Measurements from ENCODE around the gene DUSP22.
"Not testable (repeated sequence)": the region's sequence is repeated elsewhere in the genome, so short reads cannot be mapped to it uniquely, and the experiment has no call there.

Gene DUSP22, protein sequence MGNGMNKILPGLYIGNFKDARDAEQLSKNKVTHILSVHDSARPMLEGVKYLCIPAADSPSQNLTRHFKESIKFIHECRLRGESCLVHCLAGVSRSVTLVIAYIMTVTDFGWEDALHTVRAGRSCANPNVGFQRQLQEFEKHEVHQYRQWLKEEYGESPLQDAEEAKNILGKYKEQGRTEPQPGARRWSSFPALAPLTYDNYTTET

DNA sequence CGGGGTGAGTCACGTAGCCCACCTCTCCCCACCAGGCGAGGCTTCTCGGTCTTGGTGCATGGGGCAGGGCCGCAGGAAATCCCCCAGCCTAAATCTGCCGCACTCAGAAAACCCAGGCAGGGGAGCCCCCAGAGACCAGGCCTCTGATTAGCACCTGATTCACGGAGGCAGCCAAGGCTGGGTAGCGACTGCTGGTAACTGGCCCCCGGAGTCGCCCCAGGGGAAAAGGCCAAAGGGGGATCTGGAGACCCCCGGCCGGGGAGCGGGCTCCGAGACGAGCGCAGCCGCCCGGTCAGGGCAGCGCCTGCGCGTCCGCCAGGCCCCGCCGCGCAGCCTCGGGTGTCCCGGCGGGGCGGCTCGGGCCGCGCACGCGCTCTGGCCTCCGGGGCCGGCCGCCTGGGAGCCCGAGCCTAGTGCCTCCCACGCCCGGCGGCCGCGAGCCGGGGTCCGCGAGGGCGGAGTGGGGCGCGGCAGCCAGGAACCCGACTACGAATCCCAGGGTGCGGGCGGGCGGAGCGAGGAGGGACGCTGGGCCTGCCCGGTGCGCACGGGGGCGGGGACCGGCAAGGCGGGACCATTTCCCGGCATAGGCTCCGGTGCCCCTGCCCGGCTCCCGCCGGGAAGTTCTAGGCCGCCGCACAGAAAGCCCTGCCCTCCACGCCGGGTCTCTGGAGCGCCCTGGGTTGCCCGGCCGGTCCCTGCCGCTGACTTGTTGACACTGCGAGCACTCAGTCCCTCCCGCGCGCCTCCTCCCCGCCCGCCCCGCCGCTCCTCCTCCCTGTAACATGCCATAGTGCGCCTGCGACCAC, at the start of gene DUSP22:
Gene DUSP22, plus strand, starts transcription at position 791 of the 809 bp plus-strand sequence. CDS start 53 bp downstream, outside the sequence.
- Histone ChIP-seq H3K36me3 (ENCODE audit: insufficient read depth, low read length) (no peaks in the 10 kb centered on the region), H3K4me3 (ENCODE audit: low read depth, low read length) (peak within 1 kb of the TSS; percentile 92), H3K27me3 (ENCODE audit: insufficient read depth, low read length) (no peaks in the 10 kb centered on the region), H2AFZ (ENCODE audit: low read length, unreplicated experiment) (peak within 1 kb of the TSS; percentile 95), H3K27ac (ENCODE audit: low read depth, low read length) (peak within 1 kb of the TSS; percentile 87), H3K79me2 (ENCODE audit: control insufficient read depth, insufficient read depth, low read length, unreplicated experiment) (peaks cover 38% of the 10 kb centered on the region), H3K4me1 (ENCODE audit: control insufficient read depth, insufficient read depth, low read length, unreplicated experiment) (peaks cover 26% of the 10 kb centered on the region)

DNA sequence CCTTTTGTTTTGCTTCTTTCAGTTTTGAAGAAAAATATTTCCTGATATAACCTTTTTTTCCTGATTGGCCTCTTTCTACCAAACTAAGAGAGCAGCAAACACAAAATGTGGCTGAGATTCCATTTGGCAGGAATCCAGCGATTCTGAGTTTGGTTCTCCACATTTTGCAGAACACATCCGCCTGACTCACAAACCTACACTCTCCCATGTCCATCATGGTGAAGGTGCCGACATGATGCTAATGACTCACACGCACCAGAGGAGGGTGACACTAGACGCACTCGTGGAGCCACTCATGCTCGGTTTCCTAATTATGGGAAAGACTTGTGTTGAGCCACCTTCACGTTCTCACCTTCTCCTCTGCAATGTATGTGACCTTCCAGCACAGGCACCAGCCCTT, 45.9 kb upstream of the DUSP22 start:
- Histone ChIP-seq H3K79me2 (ENCODE audit: control insufficient read depth, insufficient read depth, low read length, unreplicated experiment) (no peaks in the 10 kb centered on the region), H3K27me3 (ENCODE audit: insufficient read depth, low read length) (no peaks in the 10 kb centered on the region), H3K4me1 (ENCODE audit: control insufficient read depth, insufficient read depth, low read length, unreplicated experiment) (peaks cover under 1% of the 10 kb centered on the region), H3K4me3 (ENCODE audit: low read depth, low read length) (no peak overlapping the region), H3K27ac (ENCODE audit: low read depth, low read length) (no peak overlapping the region), H3K36me3 (ENCODE audit: insufficient read depth, low read length) (no peaks in the 10 kb centered on the region), H2AFZ (ENCODE audit: low read length, unreplicated experiment) (no peak overlapping the region)

DNA sequence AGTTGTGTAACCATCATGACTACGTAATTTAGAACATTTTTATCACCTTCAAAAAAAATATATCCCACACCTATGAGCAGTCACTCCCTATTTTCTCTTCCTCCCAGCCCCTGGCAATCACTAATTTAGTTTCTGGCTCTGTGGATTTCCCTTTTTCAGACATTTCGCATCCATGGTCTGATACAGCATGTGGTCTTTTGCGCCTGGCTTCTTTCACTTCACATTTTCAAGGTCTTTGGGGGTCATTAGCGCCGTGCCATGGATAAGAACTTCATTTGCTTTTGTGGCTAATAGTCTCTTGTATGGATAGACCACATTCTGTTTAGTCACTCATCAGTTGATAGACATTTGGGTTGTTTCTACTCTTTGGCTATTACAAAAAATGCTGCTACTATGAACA, 44.9 kb upstream of the DUSP22 start:
- Histone ChIP-seq H3K4me3 (ENCODE audit: low read depth, low read length) (no peak overlapping the region), H3K27ac (ENCODE audit: low read depth, low read length) (no peak overlapping the region), H3K36me3 (ENCODE audit: insufficient read depth, low read length) (no peaks in the 10 kb centered on the region), H2AFZ (ENCODE audit: low read length, unreplicated experiment) (no peak overlapping the region), H3K79me2 (ENCODE audit: control insufficient read depth, insufficient read depth, low read length, unreplicated experiment) (no peaks in the 10 kb centered on the region), H3K4me1 (ENCODE audit: control insufficient read depth, insufficient read depth, low read length, unreplicated experiment) (peaks cover 10% of the 10 kb centered on the region), H3K27me3 (ENCODE audit: insufficient read depth, low read length) (no peaks in the 10 kb centered on the region)

DNA sequence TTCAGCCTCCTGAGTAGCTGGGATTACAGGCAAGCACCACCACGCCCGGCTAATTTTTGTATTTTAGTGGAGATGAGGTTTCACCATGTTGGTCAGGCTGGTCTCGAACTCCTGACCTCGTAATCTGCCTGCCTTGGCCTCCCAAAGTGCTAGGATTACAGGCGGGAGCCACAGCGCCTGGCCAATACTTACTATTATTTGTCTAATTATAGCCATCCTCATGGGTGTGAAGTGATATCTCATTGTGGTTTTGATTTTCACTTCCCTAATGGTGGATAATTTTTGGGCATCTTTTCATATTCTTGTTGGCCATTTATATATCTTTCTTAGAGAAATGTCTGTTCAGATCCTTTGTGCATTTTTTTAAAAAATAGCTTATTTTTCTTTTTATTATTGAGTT, 44.2 kb upstream of the DUSP22 start:
- H3K4me3 ChIP-seq (ENCODE audit: low read depth, low read length); H3K27ac ChIP-seq (ENCODE audit: low read depth, low read length); H3K36me3 ChIP-seq (ENCODE audit: insufficient read depth, low read length); H3K79me2 ChIP-seq (ENCODE audit: control insufficient read depth, insufficient read depth, low read length, unreplicated experiment); H2AFZ ChIP-seq (ENCODE audit: low read length, unreplicated experiment); H3K27me3 ChIP-seq (ENCODE audit: insufficient read depth, low read length): not testable (repeated sequence)
- peaks cover 17% of the 10 kb centered on the region for H3K4me1 ChIP-seq (ENCODE audit: control insufficient read depth, insufficient read depth, low read length, unreplicated experiment)

DNA sequence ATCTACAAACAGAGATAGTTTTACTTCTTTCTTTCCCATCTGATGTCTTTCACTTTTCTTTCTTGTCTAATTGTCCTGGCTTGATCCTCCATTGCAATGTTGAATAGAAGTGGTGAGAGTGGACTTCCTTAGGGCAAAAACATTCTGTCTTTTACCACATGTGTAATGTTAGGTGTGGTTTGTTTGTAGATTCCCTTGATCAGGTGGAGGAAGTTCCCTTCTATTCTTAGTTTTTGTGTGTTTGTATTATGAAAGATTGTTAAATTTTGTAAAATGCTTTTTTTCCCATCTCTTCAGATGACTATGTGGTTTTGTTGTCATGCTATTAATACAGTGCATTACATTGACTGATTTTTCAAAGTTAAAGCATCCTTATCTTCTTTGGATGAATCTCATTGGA, 41.6 kb upstream of the DUSP22 start:
- H3K27ac ChIP-seq (ENCODE audit: low read depth, low read length) = no peak overlapping the region
- no peaks in the 10 kb centered on the region for H3K79me2 ChIP-seq (ENCODE audit: control insufficient read depth, insufficient read depth, low read length, unreplicated experiment)
- H3K36me3 ChIP-seq (ENCODE audit: insufficient read depth, low read length) = no peaks in the 10 kb centered on the region
- H3K27me3 ChIP-seq (ENCODE audit: insufficient read depth, low read length) = no peaks in the 10 kb centered on the region
- no peak overlapping the region for H2AFZ ChIP-seq (ENCODE audit: low read length, unreplicated experiment)
- H3K4me3 ChIP-seq (ENCODE audit: low read depth, low read length) = no peak overlapping the region
- peaks cover 18% of the 10 kb centered on the region for H3K4me1 ChIP-seq (ENCODE audit: control insufficient read depth, insufficient read depth, low read length, unreplicated experiment)

DNA sequence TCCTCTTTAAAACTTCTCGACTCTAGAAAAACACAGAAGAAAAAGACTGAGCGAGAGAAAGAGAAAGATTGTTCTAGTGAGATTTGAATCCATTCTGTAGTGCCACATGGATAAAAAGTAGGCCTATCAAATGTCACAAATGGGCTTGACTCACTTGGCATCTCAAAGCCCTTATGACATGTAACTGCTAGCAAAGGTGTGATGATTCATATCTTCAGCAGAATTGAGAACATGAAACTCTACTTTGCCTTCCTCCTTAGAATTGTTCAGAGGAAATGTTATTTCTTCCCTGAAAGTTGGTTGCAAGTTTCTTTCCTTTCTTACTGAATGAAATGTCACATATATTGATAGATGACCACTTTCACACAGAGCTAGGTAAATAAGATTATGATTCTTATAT, 40.4 kb upstream of the DUSP22 start:
- Histone ChIP-seq H3K79me2 (ENCODE audit: control insufficient read depth, insufficient read depth, low read length, unreplicated experiment) (no peaks in the 10 kb centered on the region), H2AFZ (ENCODE audit: low read length, unreplicated experiment) (peak overlapping the region; percentile 65), H3K27me3 (ENCODE audit: insufficient read depth, low read length) (no peaks in the 10 kb centered on the region), H3K27ac (ENCODE audit: low read depth, low read length) (peak overlapping the region; percentile 53), H3K4me3 (ENCODE audit: low read depth, low read length) (no peak overlapping the region), H3K36me3 (ENCODE audit: insufficient read depth, low read length) (no peaks in the 10 kb centered on the region), H3K4me1 (ENCODE audit: control insufficient read depth, insufficient read depth, low read length, unreplicated experiment) (peaks cover 20% of the 10 kb centered on the region)

DNA sequence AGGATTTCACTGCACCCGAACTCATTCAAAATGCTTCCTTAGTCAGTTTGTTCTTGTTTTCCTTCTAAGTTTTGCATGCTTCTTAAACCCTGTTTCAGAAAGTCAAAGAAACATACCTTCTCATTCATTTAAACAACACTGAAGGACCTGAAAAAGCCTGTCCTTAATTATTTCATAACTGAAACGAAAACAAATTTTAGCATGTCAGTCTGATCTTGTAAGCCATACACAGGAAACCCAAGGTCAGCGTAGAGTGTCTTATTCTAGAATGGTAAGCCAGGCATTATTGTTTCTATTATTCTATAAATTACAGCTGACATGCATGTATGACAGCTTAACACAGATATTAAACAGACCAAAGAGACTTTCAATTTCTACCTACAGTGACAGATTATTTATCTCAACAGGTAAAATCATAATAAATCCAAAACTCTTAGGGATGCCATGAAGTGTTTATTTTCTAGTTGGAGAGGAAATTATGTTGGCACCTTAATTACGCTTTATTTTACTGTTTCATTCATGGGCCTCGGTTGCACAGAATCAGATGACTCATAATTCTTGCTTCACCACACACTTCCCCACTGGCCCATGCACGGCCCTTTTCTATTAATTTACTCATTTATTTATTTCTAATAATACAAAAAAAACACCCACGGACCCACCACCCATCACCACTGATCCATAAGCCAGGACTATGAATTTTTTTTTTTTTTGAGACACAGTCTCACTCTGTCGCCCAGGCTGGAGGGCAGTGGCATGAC, 39.3 kb upstream of the DUSP22 start:
- Histone ChIP-seq H3K4me3 (ENCODE audit: low read depth, low read length) (no peak overlapping the region; the same call in 1 of the 2 replicates), H3K27me3 (ENCODE audit: insufficient read depth, low read length) (no peaks in the 10 kb centered on the region), H3K27ac (ENCODE audit: low read depth, low read length) (peak overlapping the region; percentile 53), H2AFZ (ENCODE audit: low read length, unreplicated experiment) (no peak overlapping the region), H3K36me3 (ENCODE audit: insufficient read depth, low read length) (no peaks in the 10 kb centered on the region), H3K79me2 (ENCODE audit: control insufficient read depth, insufficient read depth, low read length, unreplicated experiment) (no peaks in the 10 kb centered on the region), H3K4me1 (ENCODE audit: control insufficient read depth, insufficient read depth, low read length, unreplicated experiment) (peaks cover 29% of the 10 kb centered on the region)

DNA sequence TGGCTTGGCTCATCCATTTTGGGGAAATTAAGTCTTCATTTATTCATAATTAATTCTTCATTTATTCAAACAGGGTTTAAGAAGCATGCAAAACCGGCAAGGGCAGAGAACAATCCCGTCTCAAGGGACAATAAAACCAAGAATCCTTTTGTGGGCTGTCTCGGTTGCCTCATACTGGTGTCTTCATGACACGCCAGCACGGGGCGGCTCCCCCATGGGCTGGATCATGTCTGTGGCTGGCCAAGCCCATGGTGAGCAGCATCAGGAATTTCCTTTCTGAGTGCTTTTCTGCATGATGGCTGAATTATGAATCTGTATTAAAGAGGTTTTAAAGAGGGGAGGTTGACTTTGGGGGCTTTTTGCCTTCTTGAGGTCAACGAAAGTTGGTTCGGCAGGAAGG, 38.3 kb upstream of the DUSP22 start:
- no peak overlapping the region for H3K27ac ChIP-seq (ENCODE audit: low read depth, low read length)

DNA sequence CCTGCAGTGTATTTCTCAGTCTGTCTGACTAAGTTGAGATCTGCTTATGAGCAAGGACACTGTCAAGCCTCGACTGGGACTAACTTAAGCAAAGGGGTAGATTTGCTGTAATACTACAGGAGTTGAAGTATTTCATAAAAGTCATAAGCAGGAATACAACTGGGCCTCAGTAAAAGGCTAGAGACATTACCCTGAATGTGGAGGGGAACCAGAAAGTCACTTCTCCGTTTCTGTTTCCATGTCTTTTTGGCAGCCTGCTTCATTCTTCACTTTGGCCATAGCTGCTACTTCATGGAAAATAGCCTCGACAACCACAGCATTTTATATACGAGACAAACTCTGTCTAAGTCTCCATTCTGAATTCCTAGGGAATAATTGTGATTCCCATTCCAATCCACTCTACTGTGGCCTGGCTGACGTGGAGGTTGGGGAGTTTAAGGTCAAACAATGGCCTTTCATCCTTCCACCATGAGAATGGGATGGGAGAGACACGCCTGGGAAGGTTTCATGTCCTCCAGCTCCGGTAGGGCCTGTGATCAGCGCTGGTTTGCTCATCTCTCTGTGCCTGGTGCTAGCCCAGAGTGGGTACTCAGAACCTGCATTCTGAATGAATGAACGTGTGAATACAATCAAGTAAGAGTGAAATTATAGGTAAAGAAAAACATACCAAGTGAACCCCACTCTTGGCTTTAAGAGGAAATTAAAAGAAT, 37.1 kb upstream of the DUSP22 start:
- Histone ChIP-seq H3K4me1 (ENCODE audit: control insufficient read depth, insufficient read depth, low read length, unreplicated experiment) (peaks cover 31% of the 10 kb centered on the region), H3K4me3 (ENCODE audit: low read depth, low read length) (no peak overlapping the region), H2AFZ (ENCODE audit: low read length, unreplicated experiment) (no peak overlapping the region), H3K27me3 (ENCODE audit: insufficient read depth, low read length) (no peaks in the 10 kb centered on the region), H3K79me2 (ENCODE audit: control insufficient read depth, insufficient read depth, low read length, unreplicated experiment) (no peaks in the 10 kb centered on the region), H3K27ac (ENCODE audit: low read depth, low read length) (no peak overlapping the region), H3K36me3 (ENCODE audit: insufficient read depth, low read length) (no peaks in the 10 kb centered on the region)

More for the DNA sequence above, 38.3 kb upstream of the DUSP22 start:
- Histone ChIP-seq H3K36me3 (ENCODE audit: insufficient read depth, low read length) (no peaks in the 10 kb centered on the region), H3K4me3 (ENCODE audit: low read depth, low read length) (no peak overlapping the region), H2AFZ (ENCODE audit: low read length, unreplicated experiment) (no peak overlapping the region), H3K4me1 (ENCODE audit: control insufficient read depth, insufficient read depth, low read length, unreplicated experiment) (peaks cover 31% of the 10 kb centered on the region), H3K79me2 (ENCODE audit: control insufficient read depth, insufficient read depth, low read length, unreplicated experiment) (no peaks in the 10 kb centered on the region), H3K27me3 (ENCODE audit: insufficient read depth, low read length) (no peaks in the 10 kb centered on the region)

DNA sequence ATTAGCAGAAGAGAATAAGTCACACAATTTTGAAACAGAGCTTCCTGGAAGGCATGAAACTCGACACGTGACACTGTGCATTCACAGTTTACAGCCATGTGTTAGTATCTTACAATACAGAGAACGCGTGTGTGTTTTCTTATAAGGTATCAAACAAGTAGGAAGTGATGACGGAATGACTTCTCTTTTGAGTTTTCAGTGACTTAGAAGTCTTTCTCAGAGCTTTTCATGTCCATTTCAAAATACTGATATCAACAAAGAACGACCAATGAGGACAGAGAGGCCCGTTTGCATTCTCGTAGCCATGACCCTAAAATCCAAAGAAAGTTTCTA, 36.6 kb upstream of the DUSP22 start:
- Histone ChIP-seq H3K4me1 (ENCODE audit: control insufficient read depth, insufficient read depth, low read length, unreplicated experiment) (peaks cover 31% of the 10 kb centered on the region), H3K4me3 (ENCODE audit: low read depth, low read length) (no peak overlapping the region), H3K79me2 (ENCODE audit: control insufficient read depth, insufficient read depth, low read length, unreplicated experiment) (no peaks in the 10 kb centered on the region), H3K27ac (ENCODE audit: low read depth, low read length) (no peak overlapping the region), H2AFZ (ENCODE audit: low read length, unreplicated experiment) (no peak overlapping the region), H3K27me3 (ENCODE audit: insufficient read depth, low read length) (no peaks in the 10 kb centered on the region), H3K36me3 (ENCODE audit: insufficient read depth, low read length) (no peaks in the 10 kb centered on the region)

Measured in ACC112 (cell line).